IMR-90 (cell line): ENCODE measurements around the gene NFIA.

Source experiments
- CHD1 ChIP-seq: IDR thresholded peaks from 2 replicates; pipeline ENCODE4 v1.6.1; 2012; ENCODE audit warnings: low read depth, low read length, improper control_type of control experiment
- MAFK ChIP-seq: IDR thresholded peaks from 2 replicates; pipeline ENCODE4 v1.6.1; 2012; ENCODE audit warnings: low read depth, low read length, improper control_type of control experiment
- POLR2A ChIP-seq: IDR thresholded peaks from 2 replicates; pipeline ENCODE4 v1.6.1; 2012; ENCODE audit warnings: mild to moderate bottlenecking, low read depth, low read length
- TF ChIP-seq, protein P1 (sequence below): conservative IDR thresholded peaks from 2 replicates; pipeline ENCODE4 v1.5.1; 2012; ENCODE audit warnings: mild to moderate bottlenecking, low read depth, low read length, improper control_type of control experiment

DNA sequence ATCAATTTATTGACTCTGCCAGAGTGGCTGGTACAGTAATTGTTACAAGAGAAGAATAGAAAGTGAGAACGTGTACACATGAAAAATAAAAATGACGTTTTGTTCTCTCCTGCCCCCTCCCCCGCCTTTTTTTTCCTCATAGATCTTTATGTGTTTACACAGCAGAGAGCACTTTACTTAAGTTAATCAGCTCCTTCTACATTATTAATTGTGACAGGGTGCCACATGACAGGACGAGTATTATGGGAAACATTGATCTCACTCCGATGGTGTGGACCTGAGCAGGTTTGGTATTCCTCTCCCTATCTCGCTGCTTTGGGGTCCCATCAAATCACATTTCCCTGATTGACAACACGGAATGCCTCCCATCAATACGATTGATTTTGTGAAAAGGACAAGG, 356.9 kb downstream of the NFIA start:
- no peak for TF ChIP-seq POLR2A
- no peak for TF ChIP-seq MAFK
- no peak for TF ChIP-seq CHD1
- TF ChIP-seq, protein P1, sequence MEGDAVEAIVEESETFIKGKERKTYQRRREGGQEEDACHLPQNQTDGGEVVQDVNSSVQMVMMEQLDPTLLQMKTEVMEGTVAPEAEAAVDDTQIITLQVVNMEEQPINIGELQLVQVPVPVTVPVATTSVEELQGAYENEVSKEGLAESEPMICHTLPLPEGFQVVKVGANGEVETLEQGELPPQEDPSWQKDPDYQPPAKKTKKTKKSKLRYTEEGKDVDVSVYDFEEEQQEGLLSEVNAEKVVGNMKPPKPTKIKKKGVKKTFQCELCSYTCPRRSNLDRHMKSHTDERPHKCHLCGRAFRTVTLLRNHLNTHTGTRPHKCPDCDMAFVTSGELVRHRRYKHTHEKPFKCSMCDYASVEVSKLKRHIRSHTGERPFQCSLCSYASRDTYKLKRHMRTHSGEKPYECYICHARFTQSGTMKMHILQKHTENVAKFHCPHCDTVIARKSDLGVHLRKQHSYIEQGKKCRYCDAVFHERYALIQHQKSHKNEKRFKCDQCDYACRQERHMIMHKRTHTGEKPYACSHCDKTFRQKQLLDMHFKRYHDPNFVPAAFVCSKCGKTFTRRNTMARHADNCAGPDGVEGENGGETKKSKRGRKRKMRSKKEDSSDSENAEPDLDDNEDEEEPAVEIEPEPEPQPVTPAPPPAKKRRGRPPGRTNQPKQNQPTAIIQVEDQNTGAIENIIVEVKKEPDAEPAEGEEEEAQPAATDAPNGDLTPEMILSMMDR: no peak
